ENCODE data around the gene TRERF1.
"Not testable (repeated sequence)": the region's sequence is repeated elsewhere in the genome, so short reads cannot be mapped to it uniquely, and the experiment has no call there.

Gene TRERF1

GRCh38 chr6:42450477-42451332, 1.0 kb downstream of the TRERF1 start:
- DNase-seq = peak; percentile 54

- no peak for DNase-seq
Observed at GRCh38 chr6:42449917-42450476, 1.7 kb downstream of the TRERF1 start.

DNA sequence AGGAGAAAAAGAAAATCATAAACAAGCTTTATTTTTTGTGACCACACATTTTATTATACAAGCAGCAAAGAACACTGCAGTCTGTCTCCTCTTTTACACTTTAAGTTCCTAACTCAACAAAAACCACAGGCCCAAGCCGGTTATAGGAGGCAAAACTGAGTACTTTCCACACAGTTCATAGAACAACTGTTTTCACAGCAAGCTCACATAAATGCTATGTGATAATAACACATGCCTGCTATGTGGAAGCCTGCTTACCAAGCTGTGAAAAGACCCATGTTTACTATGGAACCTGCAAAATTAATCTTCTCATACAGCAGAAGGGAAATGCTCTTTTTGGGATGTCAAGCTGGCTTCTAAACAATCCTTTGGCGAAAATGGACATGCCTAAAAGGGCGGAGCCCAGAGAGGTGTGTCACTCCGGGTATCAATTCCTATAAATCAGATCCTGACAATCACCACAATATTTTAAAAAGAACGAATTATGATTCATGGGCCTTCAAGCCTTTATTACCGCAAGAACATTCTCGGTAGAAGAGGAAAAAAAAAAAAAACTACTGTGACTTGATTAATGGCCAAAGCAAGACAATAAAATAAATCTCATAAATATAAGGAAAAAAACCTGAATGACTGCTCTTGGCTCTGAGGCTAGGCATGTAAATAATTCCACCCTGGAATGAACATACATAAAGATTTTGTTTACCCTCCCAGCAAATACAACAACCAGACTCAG, 2.6 kb downstream of the TRERF1 start:
- DNase-seq = no peak

GRCh38 chr6:42448391-42448790, 3.3 kb downstream of the TRERF1 start:
- DNase-seq = no peak

DNA sequence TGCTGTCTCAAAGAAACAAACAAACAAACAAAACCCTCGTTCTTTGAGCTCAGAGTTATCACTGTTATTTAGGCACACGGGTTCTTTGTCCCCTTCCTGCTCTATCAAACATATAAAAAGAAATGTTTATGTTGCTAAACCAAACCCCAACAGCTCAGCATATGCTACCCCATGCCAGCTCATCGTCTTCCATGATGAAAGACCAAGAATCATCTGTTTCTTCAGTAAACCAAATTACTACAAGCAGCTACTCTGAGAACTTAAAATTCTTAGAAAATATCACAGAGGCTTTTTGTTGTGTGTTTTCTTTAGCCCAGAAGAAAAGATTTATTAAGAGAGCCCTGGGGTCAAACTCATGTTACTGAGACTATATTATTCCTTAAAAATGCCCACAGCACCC, 4.7 kb downstream of the TRERF1 start:
- DNase-seq = no peak

DNA sequence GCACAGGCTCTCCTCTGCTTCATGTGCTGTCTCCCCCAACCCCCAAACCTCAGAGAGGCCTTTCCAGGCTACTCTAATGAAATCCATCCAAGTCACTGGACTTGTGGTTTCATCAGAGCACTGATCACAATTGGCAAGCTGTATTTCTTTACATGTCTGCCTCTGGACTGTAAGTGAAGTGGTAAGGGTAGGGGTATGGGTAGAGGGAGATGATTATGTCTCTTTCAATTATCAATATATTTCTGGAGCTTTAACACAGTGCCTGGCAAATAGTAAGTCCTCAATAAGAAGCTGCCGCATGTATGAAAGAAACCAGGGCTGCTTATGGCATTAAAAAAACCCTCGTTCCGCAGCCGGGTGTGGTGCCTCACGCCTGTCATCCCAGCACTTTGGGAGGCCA, 5.4 kb downstream of the TRERF1 start:
- no peak for DNase-seq

DNA sequence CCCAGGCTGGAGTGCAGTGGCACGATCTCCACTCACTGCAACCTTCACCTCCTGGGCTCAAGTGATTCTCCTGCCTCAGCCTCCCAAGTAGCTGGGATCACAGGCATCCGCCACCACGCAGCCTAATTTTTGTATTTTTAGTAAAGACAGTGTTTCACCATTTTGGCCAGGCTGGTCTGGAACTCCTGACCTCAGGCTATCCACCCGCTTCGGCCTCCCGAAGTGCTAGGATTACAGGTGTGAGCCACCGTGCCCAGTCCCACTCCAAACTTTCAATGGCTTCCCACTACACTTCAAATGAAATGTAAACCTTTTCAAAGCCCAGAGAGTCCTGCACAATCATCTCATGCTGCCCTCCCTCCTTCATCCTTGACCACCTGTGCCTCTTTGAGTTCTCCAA, 5.8 kb downstream of the TRERF1 start:
- DNase-seq = not testable (repeated sequence)

GRCh38 chr6:42443312-42444060, 8.2 kb downstream of the TRERF1 start:
- no peak for DNase-seq

- DNase-seq = peak; percentile 35
Observed at GRCh38 chr6:42441697-42442081, 10.0 kb downstream of the TRERF1 start.

GRCh38 chr6:42440778-42441696, 10.7 kb downstream of the TRERF1 start:
- no peak for DNase-seq

DNA sequence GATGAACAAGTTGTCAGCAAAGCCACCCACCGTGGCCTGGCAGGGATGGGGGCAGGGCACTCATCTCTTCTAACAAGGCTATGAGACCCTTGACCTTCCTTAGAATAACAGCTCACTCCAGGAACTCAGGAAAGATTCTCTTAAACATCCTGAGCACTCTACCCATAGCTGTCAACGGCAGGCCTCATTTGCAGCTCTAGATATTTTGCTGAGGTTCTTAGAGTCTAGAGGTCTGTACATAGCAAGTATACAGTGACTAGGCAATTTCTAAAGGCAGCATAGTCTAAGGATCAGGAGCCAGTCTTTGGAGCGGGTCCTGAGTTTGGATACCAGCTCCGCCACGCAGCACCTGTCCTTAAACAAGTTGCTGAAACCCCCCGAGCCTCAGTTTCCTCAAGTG, 11.7 kb downstream of the TRERF1 start:
- DNase-seq = no peak

- no peak for DNase-seq
Observed at GRCh38 chr6:42436825-42437224, 14.9 kb downstream of the TRERF1 start.

- DNase-seq = no peak
Observed at GRCh38 chr6:42434237-42434636, 17.5 kb downstream of the TRERF1 start.

DNA sequence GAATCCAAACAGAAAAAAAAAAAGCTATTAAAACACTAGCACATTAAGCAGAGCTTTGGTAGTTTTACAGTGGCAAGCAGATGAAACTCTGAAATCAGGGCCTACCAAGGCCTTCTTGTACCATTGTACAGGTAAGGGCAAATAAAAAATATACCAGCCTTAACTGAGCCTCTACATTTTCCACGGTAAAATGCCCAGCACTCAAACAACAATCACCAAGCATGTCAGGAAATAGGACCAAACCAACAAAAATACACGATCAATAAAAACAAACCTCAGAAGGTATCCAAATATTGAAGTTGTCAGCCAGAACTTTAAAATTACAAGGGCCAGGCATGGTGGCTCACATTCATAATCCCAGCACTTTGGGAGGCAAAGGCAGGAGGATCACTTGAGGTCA, 18.3 kb downstream of the TRERF1 start:
- no peak for DNase-seq

DNA sequence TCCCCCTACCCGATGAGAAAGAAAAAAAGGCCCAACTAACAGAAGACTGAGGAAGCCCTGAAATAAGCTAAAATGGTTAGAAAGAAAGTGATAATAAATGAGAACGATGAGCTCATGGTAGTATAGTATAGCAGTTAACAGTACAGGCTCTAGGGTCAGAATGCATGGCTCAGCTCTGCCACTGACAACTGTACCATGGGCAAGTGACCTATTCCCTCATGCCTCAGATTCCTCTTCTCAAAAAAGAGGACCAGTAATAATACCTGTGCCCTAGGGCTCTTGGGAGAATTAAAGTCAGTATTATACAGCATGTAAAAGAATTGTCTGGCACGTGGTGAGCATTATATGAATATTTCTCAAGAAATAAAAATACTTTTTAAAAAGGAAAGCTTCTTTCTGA, 19.8 kb downstream of the TRERF1 start:
- DNase-seq = no peak

- DNase-seq = no peak
Observed at GRCh38 chr6:42431356-42431755, 20.4 kb downstream of the TRERF1 start.

GRCh38 chr6:42429836-42430235, 21.9 kb downstream of the TRERF1 start:
- DNase-seq = no peak

DNA sequence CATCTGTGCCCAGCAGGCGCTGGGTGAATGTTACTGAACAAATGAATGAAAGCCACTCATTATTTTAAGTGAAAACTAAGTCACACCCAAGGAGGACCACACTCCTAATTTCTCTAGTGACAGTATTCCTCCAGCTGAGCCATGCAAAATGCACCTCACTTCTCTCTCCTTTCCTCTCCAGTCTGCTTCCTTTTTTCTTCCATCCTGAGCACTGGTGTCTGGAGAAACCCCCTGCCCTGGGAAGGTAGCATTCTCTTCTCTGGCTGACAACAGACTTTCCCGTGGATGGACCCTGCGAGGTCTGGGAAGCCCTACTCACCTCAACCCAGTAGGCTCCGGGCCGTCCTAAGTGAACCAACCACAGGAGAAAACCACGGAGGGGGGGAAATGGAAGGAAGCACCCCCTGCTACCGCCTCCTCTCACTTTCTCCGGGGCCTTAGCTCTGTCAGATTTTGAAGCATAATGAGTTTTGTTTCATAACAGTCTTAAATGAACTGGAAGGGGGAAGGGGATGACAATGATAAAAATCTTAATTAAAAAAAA, 22.6 kb downstream of the TRERF1 start:
- no peak for DNase-seq

DNA sequence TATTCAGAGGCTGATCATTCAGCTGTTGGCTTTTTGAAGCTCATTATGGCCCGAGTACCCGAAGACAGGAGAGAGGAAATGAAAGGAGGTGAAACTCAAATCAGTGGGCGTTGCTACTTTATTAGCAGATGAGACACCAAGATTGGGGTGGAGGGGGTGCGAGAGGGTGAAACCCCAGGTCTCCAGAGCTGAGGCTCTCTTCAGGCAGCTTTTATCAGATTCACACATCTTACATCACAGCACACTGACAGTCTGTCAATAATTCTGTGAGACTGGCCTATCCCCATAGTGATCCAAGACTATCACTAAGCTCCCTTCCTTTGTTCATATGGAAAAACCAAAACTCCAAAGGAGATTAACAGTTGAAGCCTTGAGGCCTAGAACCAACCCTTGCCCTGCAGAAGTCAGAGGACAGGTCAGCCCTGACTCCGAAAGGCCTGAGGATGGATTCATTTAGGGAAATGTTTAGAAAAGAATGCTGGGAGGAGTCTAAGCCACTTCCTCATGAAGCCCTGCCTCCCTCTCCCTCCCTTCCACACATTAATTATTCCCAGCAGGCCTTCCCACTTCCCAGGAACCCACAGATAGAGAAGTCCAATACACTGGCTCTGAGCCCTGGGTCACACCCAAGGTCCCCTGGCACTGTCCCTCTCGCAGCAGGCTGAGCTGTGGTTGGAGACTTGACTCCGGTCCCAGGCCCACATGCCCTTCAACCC, 23.2 kb downstream of the TRERF1 start:
- DNase-seq = peak; percentile 67

GRCh38 chr6:42427871-42428270, 23.9 kb downstream of the TRERF1 start:
- no peak for DNase-seq

- no peak for DNase-seq
Observed at GRCh38 chr6:42426191-42426590, 25.5 kb downstream of the TRERF1 start.

All from stimulated activated CD4-positive, alpha-beta T cell treated with anti-CD3 and anti-CD28 coated beads, Interleukin-4, amount 100 ng/mL, for 24 hours (primary cell).